ENCODE results near the gene SH3PXD2B. TPM values are rescaled to one million over a fixed set of nuclear protein-coding genes. Genes with fewer than 3 reads are reported as not detected.

The SH3PXD2B gene
- total and polyA plus RNA-seq, 10 of the 15 experiments (the other 5 are each of a cell fraction or from before 2014, with no cell fraction given): 0.05 to 1.6 (median 0.57) TPM

DNA sequence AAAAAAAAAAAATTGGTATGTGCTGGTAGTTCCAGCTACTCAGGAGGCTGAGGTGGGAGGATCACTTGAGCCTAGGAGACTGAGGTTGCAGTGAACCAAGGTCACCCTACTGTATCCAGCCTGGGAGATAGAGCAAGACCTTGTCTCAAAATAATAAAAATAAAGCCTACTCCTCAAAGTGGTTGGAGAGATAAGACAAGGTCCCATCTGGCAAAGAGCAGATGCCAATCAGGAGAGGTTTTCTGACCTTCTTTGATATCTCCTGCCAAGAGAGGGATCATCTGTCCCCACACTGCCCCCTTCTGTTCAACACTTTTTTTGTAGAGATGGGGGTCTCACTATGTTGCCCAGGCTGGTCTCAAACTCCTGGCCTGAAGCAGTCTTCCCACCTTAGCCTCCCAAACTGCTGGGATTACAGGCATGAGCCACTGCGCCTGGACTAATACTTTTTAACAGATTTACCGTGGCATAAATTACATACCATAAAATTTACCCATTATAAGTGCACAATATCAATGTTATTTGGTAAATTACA is 64.7 kb downstream of the SH3PXD2B start:
- intact Hi-C loops (cut with micrococcal nuclease; ENCODE audit: unreplicated experiment) (no loop called here), in situ Hi-C loops (cut with MboI) (no loop called here)
- no peak for FAIRE-seq
- no peaks in the 10 kb centered on the region for H3K4me1 ChIP-seq (ENCODE audit: control insufficient read depth, insufficient read depth, low read length)
- no peak overlapping the region for H2AFZ ChIP-seq (ENCODE audit: control insufficient read depth, low read depth, low read length)
- H3K4me3 ChIP-seq: no peak overlapping the region
- H3K79me2 ChIP-seq (ENCODE audit: control insufficient read depth, insufficient read depth, low read length): no peaks in the 10 kb centered on the region
- no peak for TF ChIP-seq BHLHE40 (IDR thresholded peaks at IDR 0.05; ENCODE audit: borderline replicate concordance in 1 of 2, low read depth in 2 of 2, low read length in 1 of 2)
- TF ChIP-seq, protein P1, sequence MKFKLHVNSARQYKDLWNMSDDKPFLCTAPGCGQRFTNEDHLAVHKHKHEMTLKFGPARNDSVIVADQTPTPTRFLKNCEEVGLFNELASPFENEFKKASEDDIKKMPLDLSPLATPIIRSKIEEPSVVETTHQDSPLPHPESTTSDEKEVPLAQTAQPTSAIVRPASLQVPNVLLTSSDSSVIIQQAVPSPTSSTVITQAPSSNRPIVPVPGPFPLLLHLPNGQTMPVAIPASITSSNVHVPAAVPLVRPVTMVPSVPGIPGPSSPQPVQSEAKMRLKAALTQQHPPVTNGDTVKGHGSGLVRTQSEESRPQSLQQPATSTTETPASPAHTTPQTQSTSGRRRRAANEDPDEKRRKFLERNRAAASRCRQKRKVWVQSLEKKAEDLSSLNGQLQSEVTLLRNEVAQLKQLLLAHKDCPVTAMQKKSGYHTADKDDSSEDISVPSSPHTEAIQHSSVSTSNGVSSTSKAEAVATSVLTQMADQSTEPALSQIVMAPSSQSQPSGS (IDR thresholded peaks at IDR 0.05; ENCODE audit: low read length): no peak
- no peak for TF ChIP-seq MTA2 (IDR thresholded peaks at IDR 0.05; ENCODE audit: low read depth)
- TF ChIP-seq SMC3 (IDR thresholded peaks at IDR 0.05; ENCODE audit: borderline replicate concordance, low read length): no peak
- H3K9ac ChIP-seq (ENCODE audit: control insufficient read depth, insufficient read depth, low read length): no peak overlapping the region
- no peaks in the 10 kb centered on the region for H4K20me1 ChIP-seq (ENCODE audit: control insufficient read depth, insufficient read depth)
- H3K27ac ChIP-seq (ENCODE audit: control insufficient read depth, insufficient read depth): no peak overlapping the region
- H3K4me2 ChIP-seq (ENCODE audit: control insufficient read depth, insufficient read depth): no peak overlapping the region
- 5% methylated on average over 2 of the region's 2 CpGs for WGBS (ENCODE audit: insufficient coverage, insufficient replicate concordance, low lambda C conversion rate, missing lambda C conversion rate)
- CTCF ChIA-PET: no interaction called here
- SMC1A ChIA-PET (ENCODE audit: uncharacterized antibody, unreplicated experiment): interaction anchor here (0.8 kb wide), 1 partner anchor 42 kb away, joined by 3 read pairs; no protein-coding TSS in a partner anchor
- BruUV-seq (replicated peaks): no TSS peak
- no peaks in the 10 kb centered on the region; a peak in 1 of 4 replicates for H3K27me3 ChIP-seq (replicated peaks in 1 of 2; ENCODE audit: control insufficient read depth in 2 of 2, insufficient read depth in 2 of 2, low read length in 1 of 2)
- POLR2A ChIA-PET: no interaction called here
- no peaks in the 10 kb centered on the region for H3K36me3 ChIP-seq (ENCODE audit: control insufficient read depth in 2 of 2, insufficient read depth in 2 of 2, low read length in 1 of 2)
- RAD21 ChIA-PET (ENCODE audit: unreplicated experiment): no interaction called here
- no peak for DNase-seq (ENCODE audit: low read depth, low spot score)
- no peak for ATAC-seq
- no peaks in the 10 kb centered on the region; the same call in 2 of the 3 replicates for H3K9me3 ChIP-seq (replicated peaks; ENCODE audit: control insufficient read depth, insufficient read depth, low read length)

DNA sequence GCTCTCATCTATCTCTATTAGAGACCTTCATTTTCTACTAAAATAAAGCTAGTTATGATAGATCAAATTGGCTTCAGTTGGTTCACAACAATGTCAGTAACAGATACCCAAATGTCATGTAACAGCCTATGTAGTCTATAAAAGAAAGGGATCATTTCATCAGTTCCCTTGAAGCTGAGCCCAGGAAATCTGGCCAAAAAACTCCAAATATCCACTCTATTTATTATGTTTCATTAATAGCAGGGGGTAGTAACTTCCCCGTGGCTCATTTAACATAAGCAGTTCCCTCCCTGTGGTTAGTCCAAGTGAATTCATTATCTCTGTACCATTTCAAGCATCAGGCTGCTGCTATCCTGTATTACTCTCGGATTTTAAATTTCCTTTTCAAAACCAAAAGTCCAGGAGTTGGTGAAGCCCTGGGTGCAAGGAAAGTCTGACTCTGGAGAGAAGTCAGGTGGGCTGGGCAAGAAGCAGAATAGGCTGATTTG is 66.0 kb downstream of the SH3PXD2B start:
- Histone ChIP-seq H3K9ac (ENCODE audit: control insufficient read depth, insufficient read depth, low read length) (no peak overlapping the region), H3K4me1 (ENCODE audit: control insufficient read depth, insufficient read depth, low read length) (no peaks in the 10 kb centered on the region), H4K20me1 (ENCODE audit: control insufficient read depth, insufficient read depth) (no peaks in the 10 kb centered on the region), H3K79me2 (ENCODE audit: control insufficient read depth, insufficient read depth, low read length) (no peaks in the 10 kb centered on the region), H3K27me3 (replicated peaks in 1 of 2; ENCODE audit: control insufficient read depth in 2 of 2, insufficient read depth in 2 of 2, low read length in 1 of 2) (no peaks in the 10 kb centered on the region; a peak in 1 of 4 replicates), H3K27ac (ENCODE audit: control insufficient read depth, insufficient read depth) (no peak overlapping the region), H3K4me2 (ENCODE audit: control insufficient read depth, insufficient read depth) (no peak overlapping the region), H3K36me3 (ENCODE audit: control insufficient read depth in 2 of 2, insufficient read depth in 2 of 2, low read length in 1 of 2) (no peaks in the 10 kb centered on the region), H2AFZ (ENCODE audit: control insufficient read depth, low read depth, low read length) (no peak overlapping the region), H3K9me3 (replicated peaks; ENCODE audit: control insufficient read depth, insufficient read depth, low read length) (no peaks in the 10 kb centered on the region), H3K4me3 (no peak overlapping the region)
- WGBS (ENCODE audit: insufficient coverage, insufficient replicate concordance, low lambda C conversion rate, missing lambda C conversion rate): 20% methylated on average over 2 of the region's 2 CpGs
- ATAC-seq (no peak), DNase-seq (ENCODE audit: low read depth, low spot score) (no peak), FAIRE-seq (no peak)
- ChIA-PET SMC1A (ENCODE audit: uncharacterized antibody, unreplicated experiment) (interaction anchor here (1.7 kb wide), 1 partner anchor 34 kb away, joined by 5 read pairs; no protein-coding TSS in a partner anchor), CTCF (interaction anchor here (1.2 kb wide), 1 partner anchor 37 kb away, joined by 3 read pairs; no protein-coding TSS in a partner anchor), POLR2A (no interaction called here), RAD21 (ENCODE audit: unreplicated experiment) (interaction anchor here (0.6 to 1.4 kb wide), 2 partner anchors 17 to 202 kb away, joined by 3 read pairs; no protein-coding TSS in a partner anchor)
- intact Hi-C loops (cut with micrococcal nuclease; ENCODE audit: unreplicated experiment) (no loop called here), in situ Hi-C loops (cut with MboI) (no loop called here)
- BruUV-seq (replicated peaks): no TSS peak
- TF ChIP-seq KLF5 (IDR thresholded peaks at IDR 0.05; ENCODE audit: partially characterized antibody): no peak
- no peak for TF ChIP-seq NFYB (IDR thresholded peaks at IDR 0.05; ENCODE audit: insufficient read depth, low read depth, low read length)
- TF ChIP-seq, protein P2, sequence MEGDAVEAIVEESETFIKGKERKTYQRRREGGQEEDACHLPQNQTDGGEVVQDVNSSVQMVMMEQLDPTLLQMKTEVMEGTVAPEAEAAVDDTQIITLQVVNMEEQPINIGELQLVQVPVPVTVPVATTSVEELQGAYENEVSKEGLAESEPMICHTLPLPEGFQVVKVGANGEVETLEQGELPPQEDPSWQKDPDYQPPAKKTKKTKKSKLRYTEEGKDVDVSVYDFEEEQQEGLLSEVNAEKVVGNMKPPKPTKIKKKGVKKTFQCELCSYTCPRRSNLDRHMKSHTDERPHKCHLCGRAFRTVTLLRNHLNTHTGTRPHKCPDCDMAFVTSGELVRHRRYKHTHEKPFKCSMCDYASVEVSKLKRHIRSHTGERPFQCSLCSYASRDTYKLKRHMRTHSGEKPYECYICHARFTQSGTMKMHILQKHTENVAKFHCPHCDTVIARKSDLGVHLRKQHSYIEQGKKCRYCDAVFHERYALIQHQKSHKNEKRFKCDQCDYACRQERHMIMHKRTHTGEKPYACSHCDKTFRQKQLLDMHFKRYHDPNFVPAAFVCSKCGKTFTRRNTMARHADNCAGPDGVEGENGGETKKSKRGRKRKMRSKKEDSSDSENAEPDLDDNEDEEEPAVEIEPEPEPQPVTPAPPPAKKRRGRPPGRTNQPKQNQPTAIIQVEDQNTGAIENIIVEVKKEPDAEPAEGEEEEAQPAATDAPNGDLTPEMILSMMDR (IDR thresholded peaks at IDR 0.05 in 2 of 3, conservative IDR thresholded peaks at IDR 0.05 in 1 of 3; ENCODE audit: control insufficient read depth in 2 of 3, extremely low read depth in 1 of 3, insufficient read depth in 1 of 3, low read depth in 3 of 3, low read length in 3 of 3): no peak
- TF ChIP-seq, protein P3, sequence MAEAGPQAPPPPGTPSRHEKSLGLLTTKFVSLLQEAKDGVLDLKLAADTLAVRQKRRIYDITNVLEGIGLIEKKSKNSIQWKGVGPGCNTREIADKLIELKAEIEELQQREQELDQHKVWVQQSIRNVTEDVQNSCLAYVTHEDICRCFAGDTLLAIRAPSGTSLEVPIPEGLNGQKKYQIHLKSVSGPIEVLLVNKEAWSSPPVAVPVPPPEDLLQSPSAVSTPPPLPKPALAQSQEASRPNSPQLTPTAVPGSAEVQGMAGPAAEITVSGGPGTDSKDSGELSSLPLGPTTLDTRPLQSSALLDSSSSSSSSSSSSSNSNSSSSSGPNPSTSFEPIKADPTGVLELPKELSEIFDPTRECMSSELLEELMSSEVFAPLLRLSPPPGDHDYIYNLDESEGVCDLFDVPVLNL (IDR thresholded peaks at IDR 0.05; ENCODE audit: low read depth, low read length): no peak
- TF ChIP-seq POLR2A (IDR thresholded peaks at IDR 0.05; ENCODE audit: low read depth, low read length): no peak
- no peak for TF ChIP-seq BMI1 (IDR thresholded peaks at IDR 0.05; ENCODE audit: borderline replicate concordance)
- no peak for TF ChIP-seq LARP7 (IDR thresholded peaks at IDR 0.05)
- no peak for TF ChIP-seq RUNX3 (IDR thresholded peaks at IDR 0.05; ENCODE audit: low read length)
- TF ChIP-seq ZNF24 (IDR thresholded peaks at IDR 0.05): no peak
- TF ChIP-seq FOXK2 (IDR thresholded peaks at IDR 0.05): no peak

Measured in GM12878 (cell line).